ENCODE measurements around the gene GUCY2D. TPM values are rescaled to one million over a fixed set of nuclear protein-coding genes. Genes with fewer than 3 reads are reported as not detected.

GUCY2D gene
- total RNA-seq, 1 donor from 2014 or later: 0.16 TPM

DNA sequence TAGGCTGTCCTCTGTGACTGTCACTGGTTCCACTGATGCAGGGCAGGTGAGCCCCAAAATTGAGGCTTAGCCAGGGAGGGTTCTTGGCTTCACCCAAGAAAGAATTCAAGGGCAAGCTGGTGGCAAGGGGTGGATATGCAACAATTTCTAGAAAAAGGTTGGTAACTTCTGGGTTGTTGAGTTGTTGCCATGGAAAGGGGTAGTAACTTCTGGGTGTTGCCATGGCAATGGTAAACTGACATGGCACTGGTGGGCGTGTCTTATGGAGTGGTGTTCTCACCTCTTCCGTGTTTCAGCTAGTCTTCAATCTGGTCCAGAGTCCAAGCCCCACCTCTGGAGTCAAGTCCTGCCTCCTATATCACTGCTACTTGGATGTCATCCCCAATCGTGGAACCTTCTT, 9.5 kb upstream of the GUCY2D start:
- no peak for DNase-seq

DNA sequence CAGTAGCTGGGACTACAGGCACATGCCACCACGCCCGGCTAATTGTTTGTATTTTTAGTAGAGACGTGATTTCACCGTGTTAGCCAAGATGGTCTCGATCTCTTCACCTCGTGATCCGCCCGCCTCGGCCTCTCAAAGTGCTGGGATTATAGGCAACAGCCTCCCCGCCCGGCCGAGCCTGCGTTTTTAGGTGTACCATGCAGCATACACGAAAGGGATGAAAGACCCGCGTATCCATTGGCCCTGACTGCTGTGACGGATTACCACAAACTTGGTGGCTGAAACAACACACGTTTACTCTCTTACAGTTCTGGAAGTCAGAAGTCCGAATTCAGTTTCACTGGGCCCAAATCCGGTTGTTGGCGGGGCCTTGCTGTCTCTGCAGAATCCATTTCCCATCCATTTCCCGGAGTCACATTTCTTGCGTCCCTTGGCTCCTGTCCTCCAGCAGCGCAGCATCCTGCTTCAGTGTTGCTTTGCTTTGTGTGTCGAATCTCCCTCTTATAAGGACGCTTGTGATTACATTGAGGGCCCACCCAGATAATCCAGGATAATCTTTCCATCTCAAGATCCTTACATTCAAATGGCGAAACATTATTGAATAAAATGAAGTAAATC, 8.3 kb upstream of the GUCY2D start:
- no peak for DNase-seq

DNA sequence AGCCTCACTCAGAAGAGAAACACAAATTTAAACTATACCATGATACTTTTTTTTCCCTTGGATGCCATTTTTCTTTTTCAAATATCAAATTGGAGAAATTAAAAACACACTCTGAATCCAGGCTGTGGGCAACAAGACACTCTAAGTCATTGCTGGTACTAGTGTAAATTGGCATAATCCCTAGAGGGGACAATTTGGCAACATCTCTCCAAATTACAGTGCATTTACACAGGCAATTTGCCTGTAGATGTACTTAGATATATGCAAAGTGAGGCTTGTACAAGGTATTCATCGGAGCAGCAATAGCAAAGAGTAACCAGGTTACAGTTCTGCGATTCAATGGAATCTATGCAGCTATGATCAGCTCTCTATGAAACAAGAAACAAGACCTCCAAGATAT, 6.7 kb upstream of the GUCY2D start:
- no peak for DNase-seq

DNA sequence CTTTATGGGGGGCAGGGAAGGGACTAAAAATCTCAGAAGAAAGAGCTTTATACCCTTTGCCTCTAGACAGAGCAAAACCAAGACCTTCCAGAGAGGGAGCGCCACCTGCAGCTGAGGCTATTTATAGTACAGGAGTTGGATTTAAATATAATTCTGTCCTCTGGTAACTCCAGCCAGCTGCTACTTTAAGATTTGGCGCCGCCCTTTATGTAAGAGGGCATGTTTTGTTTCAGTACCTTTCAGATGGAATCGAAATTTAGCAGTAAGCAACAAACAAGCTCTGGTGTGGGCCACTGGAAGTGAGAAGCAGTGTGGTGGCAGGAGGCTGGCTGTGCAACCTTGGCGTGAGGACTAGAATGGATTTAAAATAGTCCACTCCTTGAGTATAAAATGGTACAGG, 5.2 kb upstream of the GUCY2D start:
- no peak for DNase-seq

DNA sequence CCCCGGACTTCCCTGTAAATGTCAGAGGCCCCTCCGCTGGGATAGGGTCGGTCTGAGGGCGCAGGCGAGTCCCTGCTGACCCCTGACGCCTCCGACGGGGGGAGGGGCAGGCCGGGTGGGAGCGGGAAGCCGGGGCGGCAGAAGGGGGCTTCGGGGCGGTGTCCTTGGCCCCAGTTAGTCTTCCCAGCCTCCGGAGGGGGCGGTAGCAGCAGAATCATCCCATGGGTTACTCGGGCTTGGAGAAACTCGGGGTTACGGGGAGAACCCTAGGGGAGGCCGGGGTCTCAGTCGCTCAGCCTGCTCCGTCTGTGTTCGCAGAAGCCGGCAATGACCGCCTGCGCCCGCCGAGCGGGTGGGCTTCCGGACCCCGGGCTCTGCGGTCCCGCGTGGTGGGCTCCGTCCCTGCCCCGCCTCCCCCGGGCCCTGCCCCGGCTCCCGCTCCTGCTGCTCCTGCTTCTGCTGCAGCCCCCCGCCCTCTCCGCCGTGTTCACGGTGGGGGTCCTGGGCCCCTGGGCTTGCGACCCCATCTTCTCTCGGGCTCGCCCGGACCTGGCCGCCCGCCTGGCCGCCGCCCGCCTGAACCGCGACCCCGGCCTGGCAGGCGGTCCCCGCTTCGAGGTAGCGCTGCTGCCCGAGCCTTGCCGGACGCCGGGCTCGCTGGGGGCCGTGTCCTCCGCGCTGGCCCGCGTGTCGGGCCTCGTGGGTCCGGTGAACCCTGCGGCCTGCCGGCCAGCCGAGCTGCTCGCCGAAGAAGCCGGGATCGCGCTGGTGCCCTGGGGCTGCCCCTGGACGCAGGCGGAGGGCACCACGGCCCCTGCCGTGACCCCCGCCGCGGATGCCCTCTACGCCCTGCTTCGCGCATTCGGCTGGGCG, 542 bp downstream of the GUCY2D start:
- no peak for DNase-seq

DNA sequence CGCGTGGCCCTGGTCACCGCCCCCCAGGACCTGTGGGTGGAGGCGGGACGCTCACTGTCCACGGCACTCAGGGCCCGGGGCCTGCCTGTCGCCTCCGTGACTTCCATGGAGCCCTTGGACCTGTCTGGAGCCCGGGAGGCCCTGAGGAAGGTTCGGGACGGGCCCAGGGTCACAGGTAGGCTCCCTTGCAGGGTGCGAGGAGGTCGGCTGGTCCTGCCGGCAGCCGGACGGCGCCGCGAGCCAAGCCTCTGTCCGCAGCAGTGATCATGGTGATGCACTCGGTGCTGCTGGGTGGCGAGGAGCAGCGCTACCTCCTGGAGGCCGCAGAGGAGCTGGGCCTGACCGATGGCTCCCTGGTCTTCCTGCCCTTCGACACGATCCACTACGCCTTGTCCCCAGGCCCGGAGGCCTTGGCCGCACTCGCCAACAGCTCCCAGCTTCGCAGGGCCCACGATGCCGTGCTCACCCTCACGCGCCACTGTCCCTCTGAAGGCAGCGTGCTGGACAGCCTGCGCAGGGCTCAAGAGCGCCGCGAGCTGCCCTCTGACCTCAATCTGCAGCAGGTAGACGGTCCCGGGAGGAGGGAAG, 1.3 kb downstream of the GUCY2D start:
- DNase-seq: no peak

DNA sequence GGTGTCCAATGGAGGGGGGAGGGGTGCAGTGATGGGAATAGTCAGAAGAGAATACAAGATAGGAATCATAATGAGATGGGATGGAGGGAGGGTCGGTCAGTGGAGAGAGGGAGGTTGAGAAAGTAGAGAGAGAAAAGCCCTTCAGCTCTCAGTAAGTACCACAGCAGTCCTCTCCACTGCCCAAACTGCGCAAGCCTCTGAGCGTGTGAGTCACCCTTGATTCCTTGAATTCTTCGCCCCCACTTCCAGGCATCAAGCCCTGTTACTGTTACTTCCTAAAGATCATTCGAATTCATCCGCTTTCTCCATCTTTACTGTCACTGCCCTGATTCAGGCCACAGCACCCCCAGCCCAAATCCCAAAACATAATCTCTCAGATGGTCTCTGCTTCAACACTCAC, 2.5 kb downstream of the GUCY2D start:
- DNase-seq: no peak

DNA sequence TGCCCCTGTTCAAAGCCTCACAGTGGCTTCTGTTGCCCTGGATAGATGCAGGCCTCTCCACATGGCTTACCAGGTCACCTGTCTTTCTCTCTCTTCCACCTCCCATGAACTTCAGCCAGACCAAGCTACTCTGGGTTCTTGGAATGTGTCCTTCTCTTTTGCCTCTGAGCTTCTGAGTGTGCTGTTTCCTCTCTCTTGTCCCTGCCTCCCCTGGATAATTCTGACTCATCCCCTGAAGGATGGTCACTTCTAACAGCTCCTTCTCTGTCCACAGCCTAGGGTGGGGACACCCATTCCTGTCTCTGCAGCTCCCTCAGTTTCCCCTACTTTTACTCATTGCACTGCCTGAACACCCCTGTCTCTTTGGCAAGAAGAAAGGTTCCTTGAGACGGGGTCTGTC, 2.9 kb downstream of the GUCY2D start:
- no peak for DNase-seq

DNA sequence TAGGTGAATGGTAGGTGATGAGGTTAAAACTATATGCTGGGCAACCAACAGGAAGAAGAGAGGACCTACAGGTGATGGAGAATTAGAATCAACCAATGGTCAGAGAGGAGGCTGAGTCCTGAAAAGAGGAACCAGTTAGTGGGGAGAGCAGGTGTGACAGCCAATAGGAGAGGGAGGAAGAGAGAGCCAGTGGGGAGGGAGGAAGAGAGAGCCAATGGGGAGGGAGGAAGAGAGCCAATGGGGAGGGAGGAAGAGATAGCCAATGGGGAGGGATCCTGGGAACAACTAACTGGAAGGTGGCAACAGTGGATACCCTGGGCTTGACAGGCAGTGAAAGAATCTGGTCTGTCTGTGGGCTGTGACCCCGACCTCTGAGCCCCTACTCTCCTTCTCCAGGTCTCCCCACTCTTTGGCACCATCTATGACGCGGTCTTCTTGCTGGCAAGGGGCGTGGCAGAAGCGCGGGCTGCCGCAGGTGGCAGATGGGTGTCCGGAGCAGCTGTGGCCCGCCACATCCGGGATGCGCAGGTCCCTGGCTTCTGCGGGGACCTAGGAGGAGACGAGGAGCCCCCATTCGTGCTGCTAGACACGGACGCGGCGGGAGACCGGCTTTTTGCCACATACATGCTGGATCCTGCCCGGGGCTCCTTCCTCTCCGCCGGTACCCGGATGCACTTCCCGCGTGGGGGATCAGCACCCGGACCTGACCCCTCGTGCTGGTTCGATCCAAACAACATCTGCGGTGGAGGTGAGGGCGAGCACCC, 3.7 kb downstream of the GUCY2D start:
- DNase-seq: no peak

DNA sequence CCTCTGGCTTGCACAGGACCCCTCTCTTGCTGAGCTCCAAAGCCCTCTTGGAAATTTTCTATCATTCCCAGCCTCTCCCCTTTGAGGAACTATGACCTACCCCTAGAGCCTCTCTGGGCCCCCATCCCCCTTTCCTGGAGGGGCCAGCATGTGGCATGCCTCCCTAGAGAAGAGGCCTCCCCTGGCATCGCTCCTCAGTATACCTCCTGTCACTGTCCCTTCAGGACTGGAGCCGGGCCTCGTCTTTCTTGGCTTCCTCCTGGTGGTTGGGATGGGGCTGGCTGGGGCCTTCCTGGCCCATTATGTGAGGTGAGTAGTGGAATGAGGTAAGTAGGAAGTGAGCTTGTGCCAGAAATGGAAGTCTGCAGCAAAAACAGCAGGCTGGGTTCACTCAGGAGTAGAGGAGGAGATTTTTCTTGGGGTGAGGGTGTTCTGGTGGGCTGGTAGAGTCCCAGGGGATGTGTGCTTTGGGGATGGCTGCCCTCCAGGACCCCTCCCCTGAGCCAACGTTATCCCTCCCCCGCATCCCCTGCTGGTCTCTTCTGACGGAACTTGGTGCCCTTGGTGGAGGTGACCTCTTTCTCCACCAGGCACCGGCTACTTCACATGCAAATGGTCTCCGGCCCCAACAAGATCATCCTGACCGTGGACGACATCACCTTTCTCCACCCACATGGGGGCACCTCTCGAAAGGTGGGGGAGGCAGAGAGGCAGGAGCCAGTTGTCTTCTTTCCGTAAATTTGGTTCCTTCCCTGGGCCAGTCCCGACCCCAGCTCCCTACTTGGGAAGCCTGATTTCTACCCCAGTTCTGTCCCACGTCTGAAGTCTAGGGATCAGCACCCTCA, 4.6 kb downstream of the GUCY2D start:
- no peak for DNase-seq

DNA sequence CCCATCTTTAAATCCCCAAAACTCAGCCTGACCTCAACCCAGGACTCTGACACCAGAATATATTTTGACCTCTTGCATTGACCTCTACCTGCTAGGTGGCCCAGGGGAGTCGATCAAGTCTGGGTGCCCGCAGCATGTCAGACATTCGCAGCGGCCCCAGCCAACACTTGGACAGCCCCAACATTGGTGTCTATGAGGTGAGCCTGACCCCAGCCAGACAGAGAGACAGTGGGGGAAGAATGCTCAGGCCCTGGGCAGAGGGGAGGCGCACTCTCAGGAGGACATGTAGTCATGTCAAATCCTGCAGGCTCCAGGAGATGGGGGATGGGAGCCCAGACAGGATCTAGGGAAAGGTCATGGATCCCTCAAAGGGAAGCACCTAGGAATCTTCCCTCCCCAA, 5.4 kb downstream of the GUCY2D start:
- no peak for DNase-seq

DNA sequence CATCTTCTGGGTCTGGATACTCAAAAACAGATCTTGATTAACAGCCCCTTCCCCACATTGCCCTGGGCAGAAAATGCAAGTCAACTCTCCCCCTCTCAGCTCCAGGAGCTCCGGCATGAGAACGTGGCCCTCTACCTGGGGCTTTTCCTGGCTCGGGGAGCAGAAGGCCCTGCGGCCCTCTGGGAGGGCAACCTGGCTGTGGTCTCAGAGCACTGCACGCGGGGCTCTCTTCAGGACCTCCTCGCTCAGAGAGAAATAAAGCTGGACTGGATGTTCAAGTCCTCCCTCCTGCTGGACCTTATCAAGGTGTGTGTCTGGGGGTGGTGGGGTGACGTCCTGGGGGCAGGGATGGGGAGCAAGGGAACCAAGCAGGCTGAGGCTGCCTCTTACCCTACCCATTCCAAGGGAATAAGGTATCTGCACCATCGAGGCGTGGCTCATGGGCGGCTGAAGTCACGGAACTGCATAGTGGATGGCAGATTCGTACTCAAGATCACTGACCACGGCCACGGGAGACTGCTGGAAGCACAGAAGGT, 9.7 kb downstream of the GUCY2D start:
- no peak for DNase-seq

DNA sequence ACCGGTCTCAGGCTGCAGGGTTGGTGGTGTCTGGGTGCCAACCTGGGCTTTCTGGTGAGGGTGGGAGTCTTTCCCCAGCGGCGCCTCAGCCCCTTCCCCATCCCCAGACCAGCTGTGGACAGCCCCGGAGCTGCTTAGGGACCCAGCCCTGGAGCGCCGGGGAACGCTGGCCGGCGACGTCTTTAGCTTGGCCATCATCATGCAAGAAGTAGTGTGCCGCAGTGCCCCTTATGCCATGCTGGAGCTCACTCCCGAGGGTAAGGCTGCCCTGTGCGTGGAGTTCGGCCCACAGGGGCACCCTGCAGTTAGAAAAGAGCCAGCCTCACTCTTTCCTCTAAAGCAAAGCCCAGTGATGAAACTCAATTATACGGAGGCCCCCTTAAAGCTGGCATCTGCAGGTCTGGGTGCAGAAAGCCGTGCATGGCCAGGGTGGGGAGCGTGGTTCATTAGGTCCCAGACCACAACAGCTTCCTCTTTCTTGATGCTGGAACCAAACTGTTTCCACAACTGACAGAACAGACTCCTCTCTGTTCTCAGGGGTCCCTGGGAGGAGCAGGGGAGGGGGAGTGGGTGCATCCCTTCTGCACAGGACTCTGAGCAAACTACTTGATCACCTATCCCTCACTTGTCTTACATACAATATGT, 10.7 kb downstream of the GUCY2D start:
- no peak for DNase-seq

DNA sequence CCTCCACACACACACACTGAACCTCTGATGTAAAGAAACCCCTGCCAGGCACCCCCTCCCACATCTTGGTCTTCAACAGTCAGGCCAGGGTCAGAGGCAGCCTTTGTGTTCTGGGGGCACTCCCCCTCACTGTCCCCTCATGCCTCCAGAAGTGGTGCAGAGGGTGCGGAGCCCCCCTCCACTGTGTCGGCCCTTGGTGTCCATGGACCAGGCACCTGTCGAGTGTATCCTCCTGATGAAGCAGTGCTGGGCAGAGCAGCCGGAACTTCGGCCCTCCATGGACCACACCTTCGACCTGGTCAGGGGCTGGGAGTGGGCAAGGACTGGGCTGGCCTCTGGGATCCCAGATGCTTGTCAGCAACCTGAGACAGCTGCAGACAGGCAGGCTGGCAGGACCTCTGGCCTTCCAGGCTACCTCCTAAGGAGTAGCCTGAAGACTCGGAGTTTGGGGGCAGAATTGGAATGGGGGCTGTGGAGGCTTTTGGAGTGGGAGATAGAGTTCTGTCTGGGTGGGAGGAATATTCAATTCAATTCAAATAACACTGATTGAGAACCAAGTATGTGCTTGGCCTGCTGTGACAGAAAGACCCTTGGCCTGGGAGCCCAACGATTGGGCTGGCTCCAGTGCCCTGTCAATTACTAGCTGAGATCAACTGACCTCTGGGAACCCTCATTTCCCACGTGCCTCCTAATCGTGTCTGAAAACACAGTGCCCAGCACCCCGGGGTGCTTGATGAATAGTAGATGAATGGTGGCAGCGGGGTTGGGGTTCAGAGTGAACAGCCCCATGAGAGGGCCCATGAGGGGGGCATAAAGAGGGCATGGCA, 11.5 kb downstream of the GUCY2D start:
- no peak for DNase-seq

DNA sequence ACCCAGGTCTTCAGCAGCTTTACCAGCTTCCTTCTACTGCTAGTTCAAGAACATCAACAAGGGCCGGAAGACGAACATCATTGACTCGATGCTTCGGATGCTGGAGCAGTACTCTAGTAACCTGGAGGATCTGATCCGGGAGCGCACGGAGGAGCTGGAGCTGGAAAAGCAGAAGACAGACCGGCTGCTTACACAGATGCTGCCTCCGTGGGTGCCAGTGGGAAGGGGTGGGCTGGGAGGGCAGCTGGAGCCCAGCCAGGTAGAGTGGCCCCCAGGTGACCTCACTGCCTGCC, 12.1 kb downstream of the GUCY2D start:
- DNase-seq: no peak

DNA sequence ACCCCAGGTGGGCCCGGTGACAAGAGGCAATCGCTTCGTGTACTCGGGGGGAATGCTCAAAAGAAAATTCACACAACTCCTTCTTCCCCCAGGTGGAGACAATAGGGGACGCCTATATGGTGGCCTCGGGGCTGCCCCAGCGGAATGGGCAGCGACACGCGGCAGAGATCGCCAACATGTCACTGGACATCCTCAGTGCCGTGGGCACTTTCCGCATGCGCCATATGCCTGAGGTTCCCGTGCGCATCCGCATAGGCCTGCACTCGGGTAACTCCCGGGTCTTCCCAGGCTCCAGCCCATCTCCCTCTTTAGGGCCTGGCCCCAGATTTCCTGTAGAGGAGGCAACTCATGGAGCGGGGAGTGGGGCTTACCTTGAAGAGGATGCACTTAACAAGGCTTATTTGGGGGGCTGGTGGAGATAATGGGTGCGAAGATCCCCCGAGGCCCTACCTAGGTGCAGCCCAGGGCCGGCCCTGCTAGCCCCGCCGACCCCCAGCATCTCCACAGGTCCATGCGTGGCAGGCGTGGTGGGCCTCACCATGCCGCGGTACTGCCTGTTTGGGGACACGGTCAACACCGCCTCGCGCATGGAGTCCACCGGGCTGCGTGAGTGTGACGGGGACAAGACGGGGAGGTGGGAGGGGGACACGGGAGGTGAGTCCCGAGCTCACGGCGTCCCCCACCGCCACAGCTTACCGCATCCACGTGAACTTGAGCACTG, 13.0 kb downstream of the GUCY2D start:
- DNase-seq: no peak

DNA sequence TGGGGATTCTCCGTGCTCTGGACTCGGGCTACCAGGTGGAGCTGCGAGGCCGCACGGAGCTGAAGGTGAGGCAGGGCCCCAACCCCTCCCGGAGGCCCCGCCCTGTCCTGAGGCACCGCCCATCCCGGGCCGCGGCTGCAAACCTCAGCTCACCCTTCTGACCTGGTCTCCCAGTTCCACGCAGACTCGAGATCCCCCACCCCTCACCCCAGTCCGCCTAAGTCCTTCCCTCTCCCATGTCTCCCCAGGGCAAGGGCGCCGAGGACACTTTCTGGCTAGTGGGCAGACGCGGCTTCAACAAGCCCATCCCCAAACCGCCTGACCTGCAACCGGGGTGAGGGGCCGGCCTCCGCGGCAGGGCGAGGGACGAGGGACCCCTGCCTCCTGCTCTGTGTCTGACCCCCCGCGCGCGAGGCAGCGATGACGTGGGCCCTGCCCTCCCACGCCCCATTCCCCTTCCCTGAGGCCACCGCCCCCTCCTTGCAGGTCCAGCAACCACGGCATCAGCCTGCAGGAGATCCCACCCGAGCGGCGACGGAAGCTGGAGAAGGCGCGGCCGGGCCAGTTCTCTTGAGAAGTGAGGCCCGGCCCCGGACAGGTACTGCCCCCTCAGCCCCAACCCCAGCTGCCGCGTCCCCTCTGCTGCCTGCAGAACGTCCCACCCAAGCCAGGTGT, 13.7 kb downstream of the GUCY2D start:
- DNase-seq: no peak

DNA sequence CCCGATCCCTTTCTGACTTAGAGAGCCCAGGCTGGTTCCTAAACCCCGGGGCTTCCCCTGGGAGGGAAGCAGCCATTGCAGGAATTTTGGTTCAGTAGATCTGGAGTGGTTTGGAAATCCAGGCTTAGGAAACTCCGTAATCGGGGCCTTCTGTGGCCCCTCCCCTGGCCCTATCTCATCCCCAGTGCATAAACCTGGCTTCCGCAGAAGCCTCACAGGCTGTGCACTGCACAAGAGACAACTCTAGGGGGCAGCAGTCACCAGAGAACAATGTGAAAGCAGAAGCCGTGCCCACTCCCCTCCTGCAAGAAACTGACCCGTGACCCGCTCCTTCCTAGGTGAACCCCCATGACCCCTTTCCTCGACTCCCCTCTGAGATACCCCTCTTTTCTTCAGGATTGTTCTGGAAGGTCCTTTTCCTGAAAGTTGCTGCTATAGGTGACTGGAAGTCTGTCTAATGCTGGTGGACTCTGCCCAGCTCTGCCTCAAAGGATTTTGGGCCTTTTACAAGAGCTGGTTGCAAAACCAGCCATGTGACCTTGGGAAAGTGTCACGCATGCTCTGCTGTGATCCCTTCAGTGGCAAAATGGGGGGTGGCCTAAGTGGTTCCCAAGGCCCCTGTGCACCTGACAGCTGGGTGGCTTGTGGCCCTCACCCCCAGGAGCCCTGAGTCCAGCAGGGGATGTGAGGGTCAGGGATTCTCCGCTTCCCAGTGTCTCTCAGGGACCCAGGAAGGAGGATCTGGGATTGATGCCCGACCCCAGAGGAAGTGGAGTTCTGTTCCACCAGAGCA, 14.4 kb downstream of the GUCY2D start:
- no peak for DNase-seq
